GM12874 (cell line): ENCODE results near the gene LRP1.

Experiments used
- TF ChIP-seq, protein P1 (sequence below): IDR thresholded peaks from 2 replicates; pipeline ENCODE4 v1.5.1; 2011; ENCODE audit warnings: low read depth, mild to moderate bottlenecking, control low read depth, low read length, moderate library complexity; ENCODE audit not compliant: insufficient read depth

The LRP1 gene

DNA sequence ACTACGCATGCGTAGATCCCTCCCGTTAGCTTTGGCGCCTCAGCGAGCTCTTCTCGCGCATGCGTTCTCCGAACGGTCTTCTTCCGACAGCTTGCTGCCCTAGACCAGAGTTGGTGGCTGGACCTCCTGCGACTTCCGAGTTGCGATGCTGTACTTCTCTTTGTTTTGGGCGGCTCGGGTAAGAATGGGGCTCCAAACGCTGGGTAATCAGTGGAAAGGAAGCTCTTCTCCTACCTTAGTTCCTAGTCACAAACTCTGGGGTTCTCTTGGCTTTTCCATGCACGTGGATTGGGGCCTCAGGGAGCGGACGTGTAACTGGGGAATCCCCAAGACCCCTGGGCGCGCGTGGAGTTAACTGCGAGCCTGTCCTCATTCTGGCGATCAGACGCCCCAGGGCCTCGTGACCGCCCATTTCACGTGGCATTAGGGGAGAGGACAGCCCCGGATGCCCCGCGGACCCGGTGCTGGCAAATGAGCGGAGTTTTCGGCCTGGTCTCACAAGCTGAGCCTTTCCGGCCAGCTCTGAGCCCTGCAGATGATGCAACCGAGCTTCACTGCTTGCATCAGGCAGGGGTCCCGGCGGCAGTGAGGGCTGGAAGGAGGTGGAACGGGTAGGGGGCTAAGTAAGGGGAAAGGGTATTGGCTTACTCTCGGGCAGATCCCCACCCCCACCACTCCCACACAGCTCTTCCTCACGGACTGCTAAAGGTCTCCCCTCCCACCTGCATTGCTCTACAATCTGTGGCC lies 101.5 kb downstream of the LRP1 start, which contains the start of gene SHMT2:
TSS of gene SHMT2 (plus strand) at position 78 of the 747 bp plus-strand sequence. CDS start at position 146, 68 bp downstream.
- TF ChIP-seq, protein P1, sequence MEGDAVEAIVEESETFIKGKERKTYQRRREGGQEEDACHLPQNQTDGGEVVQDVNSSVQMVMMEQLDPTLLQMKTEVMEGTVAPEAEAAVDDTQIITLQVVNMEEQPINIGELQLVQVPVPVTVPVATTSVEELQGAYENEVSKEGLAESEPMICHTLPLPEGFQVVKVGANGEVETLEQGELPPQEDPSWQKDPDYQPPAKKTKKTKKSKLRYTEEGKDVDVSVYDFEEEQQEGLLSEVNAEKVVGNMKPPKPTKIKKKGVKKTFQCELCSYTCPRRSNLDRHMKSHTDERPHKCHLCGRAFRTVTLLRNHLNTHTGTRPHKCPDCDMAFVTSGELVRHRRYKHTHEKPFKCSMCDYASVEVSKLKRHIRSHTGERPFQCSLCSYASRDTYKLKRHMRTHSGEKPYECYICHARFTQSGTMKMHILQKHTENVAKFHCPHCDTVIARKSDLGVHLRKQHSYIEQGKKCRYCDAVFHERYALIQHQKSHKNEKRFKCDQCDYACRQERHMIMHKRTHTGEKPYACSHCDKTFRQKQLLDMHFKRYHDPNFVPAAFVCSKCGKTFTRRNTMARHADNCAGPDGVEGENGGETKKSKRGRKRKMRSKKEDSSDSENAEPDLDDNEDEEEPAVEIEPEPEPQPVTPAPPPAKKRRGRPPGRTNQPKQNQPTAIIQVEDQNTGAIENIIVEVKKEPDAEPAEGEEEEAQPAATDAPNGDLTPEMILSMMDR: no peak

GRCh38 chr12:57230381-57231155 lies 102.3 kb downstream of the LRP1 start:
- TF ChIP-seq, protein P1: no peak

DNA sequence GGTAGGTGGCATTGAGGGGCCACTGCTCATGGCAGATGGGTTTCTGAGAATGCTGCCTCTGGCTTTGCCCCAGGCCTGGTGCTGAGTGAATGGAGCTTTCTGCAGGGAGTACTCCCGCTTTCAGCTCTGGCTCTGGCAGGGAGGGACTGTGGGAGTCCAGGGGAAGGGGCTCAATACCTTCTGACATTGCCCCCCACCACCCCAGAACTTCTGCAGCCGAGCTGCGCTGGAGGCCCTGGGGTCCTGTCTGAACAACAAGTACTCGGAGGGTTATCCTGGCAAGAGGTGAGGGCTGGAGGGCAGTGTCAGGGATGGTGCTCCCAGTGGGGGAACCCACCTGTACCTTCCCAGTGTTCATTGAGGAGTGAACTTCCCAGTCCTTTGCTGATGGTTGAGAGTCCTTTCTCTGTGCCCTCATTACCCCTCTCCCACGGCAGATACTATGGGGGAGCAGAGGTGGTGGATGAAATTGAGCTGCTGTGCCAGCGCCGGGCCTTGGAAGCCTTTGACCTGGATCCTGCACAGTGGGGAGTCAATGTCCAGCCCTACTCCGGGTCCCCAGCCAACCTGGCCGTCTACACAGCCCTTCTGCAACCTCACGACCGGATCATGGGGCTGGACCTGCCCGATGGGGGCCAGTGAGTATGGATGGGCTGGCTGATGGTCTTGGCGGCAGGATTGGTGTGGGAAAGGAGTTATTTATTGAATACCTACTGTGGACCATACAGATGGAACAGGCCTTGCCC lies 103.2 kb downstream of the LRP1 start:
- TF ChIP-seq, protein P1: no peak

GRCh38 chr12:57232156-57232756 lies 104.0 kb downstream of the LRP1 start:
- TF ChIP-seq, protein P1: no peak

GRCh38 chr12:57233357-57234232 lies 105.3 kb downstream of the LRP1 start:
- TF ChIP-seq, protein P1: no peak

DNA sequence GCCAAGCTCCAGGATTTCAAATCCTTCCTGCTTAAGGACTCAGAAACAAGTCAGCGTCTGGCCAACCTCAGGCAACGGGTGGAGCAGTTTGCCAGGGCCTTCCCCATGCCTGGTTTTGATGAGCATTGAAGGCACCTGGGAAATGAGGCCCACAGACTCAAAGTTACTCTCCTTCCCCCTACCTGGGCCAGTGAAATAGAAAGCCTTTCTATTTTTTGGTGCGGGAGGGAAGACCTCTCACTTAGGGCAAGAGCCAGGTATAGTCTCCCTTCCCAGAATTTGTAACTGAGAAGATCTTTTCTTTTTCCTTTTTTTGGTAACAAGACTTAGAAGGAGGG lies 105.9 kb downstream of the LRP1 start:
- TF ChIP-seq, protein P1: no peak
